HG03095 (cell line): ENCODE data around the gene ITPR3.

Source experiments
- ATAC-seq: cut with Tn5 transposase; IDR thresholded peaks from one replicate; pipeline ENCODE4 v1.9.1; 2021; ENCODE audit warnings: moderate library complexity; ENCODE audit not compliant: unreplicated experiment

The ITPR3 gene

DNA sequence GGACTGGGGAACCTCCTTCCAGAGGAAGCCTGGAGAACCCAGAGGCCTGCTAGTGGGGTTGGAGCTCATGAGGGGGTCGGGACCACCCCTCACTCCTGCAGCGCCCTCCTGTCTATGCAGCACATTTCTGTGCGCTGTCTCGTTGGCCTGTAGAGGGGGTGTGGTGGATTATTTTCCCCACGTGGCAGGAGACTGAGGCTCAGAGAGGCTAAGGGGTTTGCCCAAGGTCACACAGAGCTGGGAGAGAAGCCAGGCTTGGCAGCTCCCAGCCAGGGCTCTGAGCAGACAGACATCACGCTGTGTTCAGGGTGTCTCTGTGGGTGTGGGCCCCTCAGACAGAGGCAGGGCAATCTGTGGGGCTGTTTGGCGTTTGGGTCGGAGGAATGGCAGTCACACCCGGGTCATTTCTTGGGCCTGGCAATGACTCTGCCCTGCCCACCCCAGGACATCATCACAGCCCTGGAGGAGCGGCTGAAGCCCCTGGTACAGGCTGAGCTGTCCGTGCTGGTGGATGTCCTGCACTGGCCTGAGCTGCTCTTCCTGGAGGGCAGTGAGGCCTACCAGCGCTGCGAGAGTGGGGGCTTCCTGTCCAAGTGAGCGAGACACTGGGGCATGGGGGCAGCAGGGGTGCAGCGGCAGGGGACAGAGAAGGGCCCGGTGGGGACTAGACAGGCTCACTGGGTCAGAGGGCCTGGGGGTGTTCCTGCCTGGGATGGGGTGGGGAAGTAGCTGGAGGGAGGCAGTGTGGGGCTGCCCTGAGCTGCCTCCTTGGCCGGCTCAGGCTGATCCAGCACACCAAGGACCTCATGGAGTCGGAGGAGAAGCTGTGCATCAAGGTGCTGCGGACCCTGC lies 62.7 kb downstream of the ITPR3 start:
- no peak for ATAC-seq

DNA sequence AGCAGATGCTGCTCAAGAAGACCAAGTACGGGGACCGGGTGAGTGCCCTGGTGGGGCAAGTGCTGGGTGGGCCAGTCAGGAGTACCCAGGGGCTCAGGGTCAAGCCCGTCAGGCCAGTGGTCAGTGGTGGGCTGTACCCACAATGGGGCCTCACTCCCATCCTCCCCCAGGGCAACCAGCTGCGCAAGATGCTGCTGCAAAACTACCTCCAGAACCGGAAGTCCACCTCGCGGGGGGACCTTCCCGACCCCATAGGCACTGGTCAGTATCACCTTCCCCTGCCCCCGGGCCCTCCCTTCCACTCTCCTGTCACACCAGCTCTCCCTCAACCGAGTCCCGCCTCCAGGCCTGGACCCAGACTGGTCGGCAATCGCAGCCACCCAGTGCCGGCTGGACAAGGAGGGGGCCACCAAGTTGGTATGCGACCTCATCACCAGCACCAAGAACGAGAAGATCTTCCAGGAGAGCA lies 63.3 kb downstream of the ITPR3 start:
- no peak for ATAC-seq

DNA sequence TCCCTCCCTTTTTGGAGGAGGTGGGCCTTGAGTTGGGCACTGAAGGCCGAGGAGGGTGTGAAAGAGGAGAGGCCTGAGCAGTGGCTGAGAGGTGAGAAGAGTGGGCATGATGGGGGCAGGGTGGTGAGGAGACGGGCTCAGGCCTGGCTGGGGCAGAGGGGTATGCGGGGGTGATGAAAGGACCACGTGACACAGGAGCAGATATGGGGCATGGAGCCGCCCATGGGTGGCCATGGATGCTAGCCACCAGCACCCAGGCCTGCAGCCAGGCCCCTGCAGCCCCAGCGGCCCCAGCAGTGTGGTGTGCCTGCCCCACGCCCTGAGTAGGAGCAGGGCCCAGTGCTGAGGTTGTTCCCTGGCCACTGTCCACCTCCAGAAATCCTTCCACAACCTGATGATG lies 63.9 kb downstream of the ITPR3 start:
- ATAC-seq: no peak

DNA sequence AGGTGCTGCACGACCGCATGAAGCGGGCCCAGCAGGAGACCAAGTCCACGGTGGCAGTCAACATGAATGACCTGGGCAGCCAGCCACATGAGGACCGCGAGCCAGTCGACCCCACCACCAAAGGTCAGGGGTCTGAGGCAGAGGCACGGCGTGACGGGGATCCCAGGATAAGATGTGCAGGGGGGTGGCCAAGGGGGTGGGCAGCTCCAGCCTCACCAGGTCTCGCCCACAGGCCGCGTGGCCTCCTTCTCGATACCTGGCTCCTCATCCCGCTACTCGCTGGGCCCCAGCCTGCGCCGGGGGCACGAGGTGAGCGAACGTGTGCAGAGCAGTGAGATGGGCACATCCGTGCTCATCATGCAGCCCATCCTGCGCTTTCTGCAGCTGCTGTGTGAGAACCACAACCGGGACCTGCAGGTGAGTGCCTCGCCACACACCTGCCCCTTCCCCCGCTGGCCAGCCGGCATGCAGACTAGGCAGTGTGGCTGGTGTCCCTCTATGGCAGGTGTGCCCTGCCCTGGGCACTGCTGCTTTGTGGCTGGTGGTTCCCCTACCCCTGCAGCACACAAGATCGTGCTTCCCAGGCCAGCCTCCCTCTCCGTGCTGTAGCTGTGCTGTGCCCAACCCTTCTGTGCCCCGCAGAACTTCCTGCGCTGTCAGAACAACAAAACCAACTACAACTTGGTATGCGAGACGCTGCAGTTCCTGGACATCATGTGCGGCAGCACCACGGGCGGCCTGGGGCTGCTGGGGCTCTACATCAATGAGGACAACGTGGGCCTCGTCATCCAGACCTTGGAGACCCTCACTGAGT lies 64.5 kb downstream of the ITPR3 start:
- no peak for ATAC-seq

DNA sequence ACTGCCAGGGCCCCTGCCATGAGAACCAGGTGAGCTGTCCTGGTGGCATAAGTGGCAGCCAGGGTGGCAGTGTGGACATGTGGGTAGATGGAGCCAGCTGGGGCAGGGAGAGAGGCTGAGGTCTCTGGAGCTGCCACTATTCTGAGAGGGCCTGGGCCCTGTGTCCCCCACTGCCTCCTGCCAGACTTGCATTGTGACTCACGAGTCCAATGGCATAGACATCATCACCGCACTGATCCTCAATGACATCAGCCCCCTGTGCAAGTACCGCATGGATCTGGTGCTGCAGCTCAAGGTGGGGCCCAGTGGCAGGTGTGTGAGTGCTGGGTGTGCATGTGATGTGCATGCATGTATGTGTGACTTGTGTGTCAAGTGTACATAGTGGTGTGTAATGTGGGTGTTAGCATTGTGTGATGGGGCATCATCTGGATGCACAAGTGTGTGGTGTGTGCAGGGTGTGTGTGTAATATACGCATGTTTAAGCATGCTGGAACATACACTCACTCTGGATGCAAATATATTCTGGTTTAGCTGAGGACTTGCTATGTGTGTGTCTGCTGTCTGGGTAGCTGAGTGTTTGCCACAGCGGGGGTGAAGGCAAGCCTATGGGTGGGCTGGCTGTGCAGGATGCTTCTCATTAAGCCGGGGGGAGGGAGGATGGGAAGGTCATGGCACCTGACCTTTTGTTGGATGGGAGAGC lies 65.3 kb downstream of the ITPR3 start:
- no peak for ATAC-seq

DNA sequence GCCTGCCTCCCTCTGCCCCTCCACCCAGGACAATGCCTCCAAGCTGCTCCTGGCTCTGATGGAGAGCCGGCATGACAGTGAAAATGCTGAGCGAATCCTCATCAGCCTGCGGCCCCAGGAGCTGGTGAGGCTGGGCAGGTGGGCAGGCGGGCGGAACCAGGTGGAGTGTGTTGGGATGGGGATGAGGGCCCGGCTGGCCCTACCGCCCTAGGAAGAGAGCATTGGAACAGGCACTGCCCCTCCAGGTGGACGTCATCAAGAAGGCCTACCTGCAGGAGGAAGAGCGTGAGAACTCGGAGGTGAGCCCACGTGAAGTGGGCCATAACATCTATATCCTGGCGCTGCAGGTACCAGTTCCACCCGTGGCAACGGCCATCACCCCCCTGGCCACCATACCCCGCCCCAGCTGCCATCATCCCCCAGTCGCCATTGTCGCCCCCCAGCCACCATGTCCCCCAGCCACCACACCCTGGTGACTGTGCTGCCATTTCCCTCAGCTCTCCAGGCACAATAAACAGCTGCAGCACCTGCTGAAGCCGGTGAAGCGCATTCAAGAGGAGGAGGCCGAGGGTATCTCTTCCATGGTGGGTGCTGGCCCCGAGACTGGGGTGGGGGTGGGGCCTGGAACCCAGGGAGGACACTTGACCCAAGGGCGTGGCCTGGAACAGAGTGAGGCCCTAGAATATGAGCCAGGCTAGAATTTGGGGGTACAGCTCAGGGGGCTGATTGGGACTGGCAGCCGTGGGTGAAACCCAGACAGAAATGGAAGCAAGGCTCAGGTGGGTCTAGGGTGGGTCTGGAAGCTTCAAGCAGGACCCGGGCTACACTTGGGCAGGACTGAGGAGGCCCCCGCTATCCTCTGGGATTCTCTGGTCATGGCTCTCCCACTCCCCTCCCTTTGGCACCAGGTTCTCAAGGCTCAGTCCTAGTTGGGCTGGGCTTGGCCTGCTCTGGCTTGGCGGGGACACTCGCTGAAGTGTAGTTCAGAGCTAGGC lies 66.2 kb downstream of the ITPR3 start:
- ATAC-seq: no peak

DNA sequence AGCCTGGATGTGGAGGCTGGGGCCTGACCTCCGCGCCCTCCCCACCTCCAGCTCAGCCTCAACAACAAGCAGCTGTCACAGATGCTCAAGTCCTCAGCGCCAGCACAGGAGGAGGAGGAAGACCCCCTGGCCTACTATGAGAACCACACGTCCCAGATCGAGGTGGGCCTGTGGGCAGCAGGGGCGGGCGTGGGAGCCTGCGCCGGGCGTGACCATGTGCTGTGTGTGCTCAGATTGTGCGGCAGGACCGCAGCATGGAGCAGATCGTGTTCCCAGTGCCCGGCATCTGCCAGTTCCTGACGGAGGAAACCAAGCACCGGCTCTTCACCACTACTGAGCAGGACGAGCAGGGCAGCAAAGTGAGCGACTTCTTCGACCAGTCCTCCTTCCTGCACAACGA lies 66.9 kb downstream of the ITPR3 start:
- ATAC-seq: no peak

DNA sequence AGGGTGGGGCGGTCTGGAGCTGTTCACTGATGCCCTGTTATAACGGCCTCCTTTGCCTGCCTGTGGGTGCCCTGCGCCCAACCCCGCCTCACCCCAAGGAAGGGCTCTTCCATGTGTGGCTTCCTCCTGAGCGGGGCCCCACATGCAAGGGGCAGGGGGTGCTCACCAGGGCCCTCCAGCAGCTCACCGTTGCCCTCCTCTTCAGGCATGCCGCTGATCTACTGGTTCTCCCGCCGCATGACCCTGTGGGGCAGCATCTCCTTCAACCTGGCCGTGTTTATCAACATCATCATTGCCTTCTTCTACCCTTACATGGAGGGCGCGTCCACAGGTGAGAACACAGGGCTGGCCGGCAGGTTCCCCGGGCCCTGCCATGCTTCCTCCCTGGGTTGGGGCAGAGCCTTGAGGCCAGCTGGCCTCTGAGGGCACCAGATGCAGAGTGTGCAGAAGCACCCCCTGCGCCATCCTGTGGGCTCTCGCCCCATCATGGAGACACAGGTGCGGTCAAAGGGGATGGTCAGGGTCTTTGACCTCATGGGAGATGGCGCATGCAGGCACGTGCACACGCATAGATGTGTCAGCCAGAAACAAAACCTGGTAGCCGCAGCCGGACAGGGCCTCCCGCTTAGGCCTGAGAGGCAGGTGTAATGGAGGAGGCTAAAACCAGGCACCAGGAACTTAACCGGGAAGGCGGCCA lies 67.5 kb downstream of the ITPR3 start:
- ATAC-seq: no peak

DNA sequence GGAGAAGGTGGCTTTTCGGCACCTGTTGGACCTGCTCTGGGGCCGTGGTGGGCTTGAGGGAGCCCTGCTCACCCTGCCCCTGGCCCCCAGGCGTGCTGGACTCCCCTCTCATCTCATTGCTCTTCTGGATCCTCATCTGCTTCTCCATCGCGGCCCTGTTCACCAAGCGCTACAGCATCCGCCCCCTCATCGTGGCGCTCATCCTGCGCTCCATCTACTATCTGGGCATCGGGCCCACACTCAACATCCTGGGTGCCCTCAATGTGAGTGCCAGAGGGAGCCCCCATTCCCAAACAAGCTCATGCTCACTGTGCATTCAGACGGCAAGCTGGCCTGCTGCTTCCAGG lies 68.0 kb downstream of the ITPR3 start:
- ATAC-seq: no peak

DNA sequence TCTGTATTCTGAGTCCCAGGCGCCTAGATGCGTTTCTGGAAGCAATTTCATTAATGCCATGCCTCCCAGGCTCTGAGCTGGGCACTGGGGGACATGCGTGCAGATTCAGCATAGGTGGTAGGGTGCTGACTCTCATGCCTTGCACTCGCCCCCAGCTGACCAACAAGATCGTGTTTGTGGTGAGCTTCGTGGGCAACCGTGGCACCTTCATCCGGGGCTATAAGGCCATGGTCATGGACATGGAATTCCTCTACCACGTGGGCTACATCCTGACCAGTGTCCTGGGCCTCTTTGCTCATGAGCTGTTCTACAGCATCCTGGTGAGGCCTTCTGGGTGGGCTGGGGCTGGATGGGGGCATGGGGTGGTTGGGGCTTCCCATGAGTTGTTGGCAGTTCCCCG lies 68.8 kb downstream of the ITPR3 start:
- no peak for ATAC-seq

DNA sequence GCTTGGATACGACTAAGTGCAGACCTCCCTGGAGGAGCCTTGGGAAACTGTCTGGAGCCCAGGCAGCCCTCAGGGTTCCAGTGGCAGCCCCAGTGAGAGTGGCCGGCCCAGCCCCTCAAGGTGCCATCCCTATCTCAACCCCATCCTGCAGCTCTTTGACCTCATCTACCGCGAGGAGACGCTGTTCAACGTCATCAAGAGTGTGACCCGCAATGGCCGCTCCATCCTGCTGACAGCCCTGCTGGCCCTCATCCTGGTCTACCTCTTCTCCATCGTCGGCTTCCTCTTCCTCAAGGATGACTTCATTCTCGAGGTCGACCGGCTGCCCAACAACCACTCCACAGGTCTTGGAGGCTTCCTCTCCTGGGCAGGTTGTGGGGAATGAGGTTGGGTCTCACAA lies 69.6 kb downstream of the ITPR3 start:
- ATAC-seq: no peak

DNA sequence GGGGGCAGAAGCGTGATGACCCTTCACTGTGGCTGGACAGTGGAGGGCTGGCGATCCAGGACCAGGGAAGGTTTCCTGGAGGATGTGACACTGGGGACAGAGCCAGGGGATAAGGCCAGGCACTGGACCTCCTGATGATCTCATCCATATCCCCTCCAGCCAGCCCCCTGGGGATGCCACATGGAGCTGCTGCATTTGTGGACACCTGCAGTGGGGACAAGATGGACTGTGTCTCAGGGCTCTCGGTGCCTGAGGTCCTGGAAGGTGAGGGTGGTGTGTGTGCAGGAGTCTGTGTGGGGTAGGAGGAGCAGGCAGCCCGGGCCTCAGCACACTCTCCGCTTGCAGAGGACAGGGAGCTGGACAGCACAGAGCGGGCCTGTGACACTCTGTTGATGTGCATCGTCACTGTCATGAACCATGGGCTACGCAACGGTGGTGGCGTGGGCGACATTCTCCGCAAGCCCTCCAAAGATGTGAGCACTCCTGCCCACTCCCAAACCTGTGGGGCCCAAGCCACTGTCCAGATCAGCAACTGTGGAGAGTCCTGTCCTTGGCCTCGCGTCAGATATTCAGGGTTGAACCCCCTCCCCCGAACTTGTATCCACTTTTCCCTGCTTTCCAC lies 70.4 kb downstream of the ITPR3 start:
- no peak for ATAC-seq

DNA sequence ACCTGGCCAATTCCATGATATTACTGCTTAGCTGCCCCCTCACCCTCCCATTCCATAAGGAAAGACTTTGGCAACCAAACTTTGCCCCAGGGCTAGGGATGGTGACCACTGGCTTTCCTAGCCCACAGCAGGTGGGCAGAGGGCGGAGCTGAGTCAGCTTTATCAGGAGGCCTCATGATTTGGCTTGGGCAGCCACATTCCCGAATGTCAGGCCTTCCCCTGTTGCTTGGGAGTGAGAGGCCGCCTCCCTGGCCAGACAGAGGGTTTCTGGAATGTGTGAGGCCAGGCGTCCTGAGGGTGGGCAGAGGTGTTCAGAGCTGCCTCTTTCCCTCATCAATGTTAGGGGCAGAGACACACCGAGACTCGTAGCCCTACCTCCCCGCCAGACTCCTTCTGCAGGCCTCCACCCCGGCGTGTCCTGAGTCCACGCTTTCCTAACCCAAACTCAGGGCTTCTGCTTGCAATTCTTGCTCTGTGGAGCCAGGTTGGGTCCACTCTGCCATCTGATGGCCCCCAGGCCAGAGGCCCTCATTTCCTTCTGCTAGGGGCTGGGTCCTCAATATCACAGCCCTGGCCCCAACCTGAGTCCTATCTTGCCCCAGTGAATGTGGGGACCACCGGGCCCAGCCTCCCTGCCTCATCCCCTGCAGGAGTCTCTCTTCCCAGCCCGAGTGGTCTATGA lies 71.1 kb downstream of the ITPR3 start:
- no peak for ATAC-seq

DNA sequence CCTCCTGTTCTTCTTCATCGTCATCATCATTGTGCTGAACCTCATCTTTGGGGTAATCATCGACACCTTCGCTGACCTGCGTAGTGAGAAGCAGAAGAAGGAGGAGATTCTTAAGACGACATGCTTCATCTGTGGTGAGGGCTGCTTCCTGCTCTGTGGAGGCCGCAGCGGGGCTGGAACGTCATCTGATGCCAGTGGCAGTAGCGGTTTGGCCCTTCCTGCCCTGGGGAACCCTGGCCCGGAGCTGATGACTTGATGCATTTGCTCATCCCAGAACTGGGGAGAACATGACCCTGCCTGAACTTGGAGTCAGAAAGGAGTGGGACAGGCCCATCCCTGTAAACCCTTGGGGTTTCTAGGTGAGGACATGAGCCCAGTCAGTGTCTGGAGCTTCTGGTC lies 71.6 kb downstream of the ITPR3 start:
- no peak for ATAC-seq

DNA sequence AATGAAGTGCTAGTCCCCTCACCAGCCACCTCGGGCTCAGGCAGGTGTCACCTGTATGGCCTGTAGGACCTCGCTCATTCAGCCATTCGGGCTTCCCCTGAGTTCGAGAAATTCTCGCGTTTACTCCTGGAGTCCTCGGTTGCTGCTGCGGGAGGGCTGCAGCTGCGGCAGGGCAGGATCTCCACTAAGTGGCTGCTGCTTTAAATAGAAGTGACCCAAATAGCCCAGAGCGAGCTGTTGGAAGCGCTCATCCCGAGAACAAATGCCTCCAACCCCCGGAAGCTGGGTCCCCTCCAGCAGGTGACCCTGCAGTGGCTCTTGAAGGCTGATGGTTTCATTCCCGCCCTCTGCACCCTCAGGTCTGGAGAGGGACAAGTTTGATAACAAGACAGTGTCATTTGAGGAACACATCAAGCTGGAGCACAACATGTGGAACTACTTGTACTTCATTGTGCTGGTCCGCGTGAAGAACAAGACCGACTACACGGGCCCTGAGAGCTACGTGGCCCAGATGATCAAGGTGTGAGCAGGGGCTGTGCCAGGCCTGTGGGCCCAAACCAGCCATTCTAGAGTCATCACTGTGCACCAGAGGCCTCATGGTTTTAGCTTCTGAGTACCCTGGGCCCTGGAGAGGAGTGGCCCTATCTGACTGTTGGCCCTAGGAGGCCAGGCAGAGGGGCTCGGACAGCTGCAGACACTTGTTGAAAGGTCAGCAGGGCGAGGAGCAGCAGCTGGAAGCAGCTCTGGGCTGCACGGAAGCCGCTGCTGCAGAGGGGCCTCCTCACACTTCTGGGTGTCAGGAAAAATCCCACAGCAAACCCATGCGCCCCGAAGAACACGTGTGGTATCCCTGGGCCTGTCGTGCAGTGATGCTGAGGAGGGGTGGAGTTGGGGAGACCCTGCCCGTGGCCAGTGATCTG lies 72.3 kb downstream of the ITPR3 start:
- ATAC-seq: no peak

DNA sequence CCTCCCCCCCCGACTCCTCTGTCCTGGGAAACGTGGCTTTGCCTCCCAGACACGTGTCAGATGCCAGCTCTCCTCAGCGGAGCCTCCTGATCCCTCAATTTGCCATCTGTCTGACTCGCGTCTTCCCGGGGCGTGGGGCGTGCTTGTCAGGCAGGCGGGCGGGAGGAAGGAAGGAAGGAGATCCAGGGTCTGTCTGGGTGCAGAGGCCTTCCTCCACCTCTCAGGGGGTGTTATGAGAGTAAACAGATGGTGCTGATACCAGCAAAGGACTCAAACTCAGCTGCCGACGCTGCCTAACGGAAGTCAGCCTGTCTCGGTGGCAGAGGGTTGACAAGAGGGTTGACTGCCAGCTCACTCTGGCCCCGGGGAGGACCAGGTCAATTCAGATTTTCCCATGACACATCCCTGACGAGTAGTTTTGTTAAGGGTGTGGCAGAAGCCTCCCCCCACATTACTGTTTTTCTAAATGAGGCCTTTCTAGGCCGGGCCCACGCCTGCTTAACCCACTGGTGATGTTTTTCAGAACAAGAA lies 73.3 kb downstream of the ITPR3 start:
- no peak for ATAC-seq

DNA sequence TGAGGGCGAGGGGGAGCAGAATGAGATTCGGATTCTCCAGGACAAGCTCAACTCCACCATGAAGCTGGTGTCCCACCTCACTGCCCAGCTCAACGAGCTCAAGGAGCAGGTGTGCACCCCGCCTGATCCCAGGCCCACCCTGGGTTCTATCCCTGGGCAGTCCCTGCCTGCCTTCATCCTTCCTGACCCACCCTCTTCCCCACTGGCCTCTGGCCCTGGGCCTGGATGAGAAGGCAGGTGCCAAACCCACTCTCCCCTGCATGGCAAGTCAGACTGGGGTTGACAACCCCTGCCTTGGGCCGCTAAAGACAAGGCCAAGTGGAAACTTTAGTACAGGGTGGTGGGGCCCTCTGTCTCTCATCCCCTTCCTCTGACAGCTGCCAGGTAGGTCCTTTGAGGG lies 73.9 kb downstream of the ITPR3 start:
- ATAC-seq: no peak
